OCI-LY3 (cell line): ENCODE data around the gene CRHR2.

Experiments used
- EZH2phosphoT487 ChIP-seq: fragments of 200-600 bp; shearing (Covaris generic); IDR thresholded peaks from 2 replicates; pipeline ENCODE4 v1.6.1; 2018; ENCODE audit warnings: antibody characterized with exemption, mixed run types, low read depth
- TF ChIP-seq, protein P1 (sequence below): fragments of 200-600, 300-600 bp; sonication (generic); IDR thresholded peaks from 2 replicates; pipeline ENCODE4 v1.5.1; 2014; ENCODE audit warnings: antibody characterized with exemption, low read length, low read depth

- TF ChIP-seq, protein P1, sequence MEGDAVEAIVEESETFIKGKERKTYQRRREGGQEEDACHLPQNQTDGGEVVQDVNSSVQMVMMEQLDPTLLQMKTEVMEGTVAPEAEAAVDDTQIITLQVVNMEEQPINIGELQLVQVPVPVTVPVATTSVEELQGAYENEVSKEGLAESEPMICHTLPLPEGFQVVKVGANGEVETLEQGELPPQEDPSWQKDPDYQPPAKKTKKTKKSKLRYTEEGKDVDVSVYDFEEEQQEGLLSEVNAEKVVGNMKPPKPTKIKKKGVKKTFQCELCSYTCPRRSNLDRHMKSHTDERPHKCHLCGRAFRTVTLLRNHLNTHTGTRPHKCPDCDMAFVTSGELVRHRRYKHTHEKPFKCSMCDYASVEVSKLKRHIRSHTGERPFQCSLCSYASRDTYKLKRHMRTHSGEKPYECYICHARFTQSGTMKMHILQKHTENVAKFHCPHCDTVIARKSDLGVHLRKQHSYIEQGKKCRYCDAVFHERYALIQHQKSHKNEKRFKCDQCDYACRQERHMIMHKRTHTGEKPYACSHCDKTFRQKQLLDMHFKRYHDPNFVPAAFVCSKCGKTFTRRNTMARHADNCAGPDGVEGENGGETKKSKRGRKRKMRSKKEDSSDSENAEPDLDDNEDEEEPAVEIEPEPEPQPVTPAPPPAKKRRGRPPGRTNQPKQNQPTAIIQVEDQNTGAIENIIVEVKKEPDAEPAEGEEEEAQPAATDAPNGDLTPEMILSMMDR, result no peak
- no peak for TF ChIP-seq EZH2phosphoT487
Measured at GRCh38 chr7:30705596-30705995, 23.3 kb upstream of the CRHR2 start.
